Measurements from ENCODE around the gene PEX5L.

DNA sequence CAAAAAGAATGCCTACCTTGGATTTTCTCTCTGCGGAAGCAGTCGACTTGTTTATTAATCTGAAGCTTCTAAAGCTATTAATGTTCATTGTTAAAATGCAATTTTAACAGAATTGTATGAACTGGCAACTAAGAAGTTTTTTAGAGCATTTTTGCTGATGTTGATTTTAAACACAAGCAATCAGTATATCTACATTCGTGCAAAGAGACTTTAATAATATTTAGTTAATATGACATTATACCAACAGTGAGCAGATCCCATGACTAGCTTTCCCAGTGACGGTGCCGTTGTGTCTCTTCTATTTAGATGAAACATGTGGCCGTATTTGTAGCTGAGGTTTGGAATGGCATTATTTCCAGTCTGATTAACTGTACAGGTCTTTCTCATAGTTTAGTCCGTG lies 88.0 kb downstream of the PEX5L start:
- TF ChIP-seq EZH2 (IDR thresholded peaks at IDR 0.05; ENCODE audit: low read depth): no peak
- TF ChIP-seq, protein P1, sequence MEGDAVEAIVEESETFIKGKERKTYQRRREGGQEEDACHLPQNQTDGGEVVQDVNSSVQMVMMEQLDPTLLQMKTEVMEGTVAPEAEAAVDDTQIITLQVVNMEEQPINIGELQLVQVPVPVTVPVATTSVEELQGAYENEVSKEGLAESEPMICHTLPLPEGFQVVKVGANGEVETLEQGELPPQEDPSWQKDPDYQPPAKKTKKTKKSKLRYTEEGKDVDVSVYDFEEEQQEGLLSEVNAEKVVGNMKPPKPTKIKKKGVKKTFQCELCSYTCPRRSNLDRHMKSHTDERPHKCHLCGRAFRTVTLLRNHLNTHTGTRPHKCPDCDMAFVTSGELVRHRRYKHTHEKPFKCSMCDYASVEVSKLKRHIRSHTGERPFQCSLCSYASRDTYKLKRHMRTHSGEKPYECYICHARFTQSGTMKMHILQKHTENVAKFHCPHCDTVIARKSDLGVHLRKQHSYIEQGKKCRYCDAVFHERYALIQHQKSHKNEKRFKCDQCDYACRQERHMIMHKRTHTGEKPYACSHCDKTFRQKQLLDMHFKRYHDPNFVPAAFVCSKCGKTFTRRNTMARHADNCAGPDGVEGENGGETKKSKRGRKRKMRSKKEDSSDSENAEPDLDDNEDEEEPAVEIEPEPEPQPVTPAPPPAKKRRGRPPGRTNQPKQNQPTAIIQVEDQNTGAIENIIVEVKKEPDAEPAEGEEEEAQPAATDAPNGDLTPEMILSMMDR (conservative IDR thresholded peaks at IDR 0.05): no peak

Measured in PC-9 (cell line).